Adipocyte (in vitro differentiated cells): ENCODE results near the gene LLCFC1.

Experiments used
- DNase-seq: peaks from one replicate; pipeline ENCODE4 v3.0.0-alpha.2; 2015; ENCODE audit warnings: low read depth
- H3K27me3 ChIP-seq: replicated peaks from 2 replicates; pipeline ENCODE4 v1.7.0; 2013; ENCODE audit warnings: mild to moderate bottlenecking, low read length, moderate library complexity; ENCODE audit not compliant: control insufficient read depth, insufficient read depth
- H3K36me3 ChIP-seq: 2 replicates; pipeline ENCODE4 v1.7.0; 2013; ENCODE audit warnings: low read length, mild to moderate bottlenecking, moderate library complexity; ENCODE audit not compliant: control insufficient read depth, insufficient read depth, severe bottlenecking
- H3K4me1 ChIP-seq: 2 replicates; pipeline ENCODE4 v1.7.0; 2013; ENCODE audit warnings: mild to moderate bottlenecking, low read length, moderate library complexity; ENCODE audit not compliant: control insufficient read depth, insufficient read depth
- H3K4me3 ChIP-seq: 2 replicates; pipeline ENCODE4 v1.7.0; 2013; ENCODE audit warnings: mild to moderate bottlenecking, low read length, moderate library complexity
- H3K9ac ChIP-seq: 2 replicates; pipeline ENCODE4 v1.7.0; 2013; ENCODE audit warnings: mild to moderate bottlenecking, low read length, moderate library complexity
- H3K9me3 ChIP-seq: 2 replicates; pipeline ENCODE4 v1.7.0; 2013; ENCODE audit warnings: mild to moderate bottlenecking, low read length, moderate library complexity; ENCODE audit not compliant: control insufficient read depth

Gene LLCFC1

GRCh38 chr7:142932386-142933091 lies 6.7 kb upstream of the LLCFC1 start:
- Histone ChIP-seq H3K9me3 (no peaks in the 10 kb centered on the region), H3K27me3 (peaks cover 3% of the 10 kb centered on the region), H3K36me3 (no peaks in the 10 kb centered on the region), H3K4me1 (no peaks in the 10 kb centered on the region), H3K9ac (no peak overlapping the region), H3K4me3 (no peak overlapping the region)
- DNase-seq = no peak

GRCh38 chr7:142933092-142933475 lies 6.2 kb upstream of the LLCFC1 start:
- no peak for DNase-seq
- H3K4me1 ChIP-seq = no peaks in the 10 kb centered on the region
- no peak overlapping the region for H3K9ac ChIP-seq
- H3K27me3 ChIP-seq = peaks cover 4% of the 10 kb centered on the region
- H3K36me3 ChIP-seq = no peaks in the 10 kb centered on the region
- H3K9me3 ChIP-seq = no peaks in the 10 kb centered on the region
- H3K4me3 ChIP-seq = no peak overlapping the region

- no peak for DNase-seq
- H3K9ac ChIP-seq = no peak within 1 kb of the TSS
- peaks cover 10% of the 10 kb centered on the region for H3K27me3 ChIP-seq
- no peaks in the 10 kb centered on the region for H3K9me3 ChIP-seq
- H3K4me3 ChIP-seq = no peak within 1 kb of the TSS
- no peaks in the 10 kb centered on the region for H3K4me1 ChIP-seq
- no peaks in the 10 kb centered on the region for H3K36me3 ChIP-seq
These were observed 5.7 kb upstream of the LLCFC1 start, which contains the start of gene TRPV5 for GRCh38 chr7:142933624-142934023. TRPV5 (minus strand) TSS chr7:142933746; CDS start chr7:142933459, 287 bp downstream.

- Histone ChIP-seq H3K36me3 (no peaks in the 10 kb centered on the region), H3K9me3 (no peaks in the 10 kb centered on the region), H3K4me1 (no peaks in the 10 kb centered on the region), H3K4me3 (no peak overlapping the region), H3K27me3 (peaks cover 13% of the 10 kb centered on the region), H3K9ac (no peak overlapping the region)
- DNase-seq = no peak
These were observed 5.2 kb upstream of the LLCFC1 start for GRCh38 chr7:142934056-142934455.

- no peaks in the 10 kb centered on the region for H3K4me1 ChIP-seq
- H3K4me3 ChIP-seq = no peak overlapping the region
- H3K9me3 ChIP-seq = no peaks in the 10 kb centered on the region
- H3K9ac ChIP-seq = no peak overlapping the region
- no peak for DNase-seq
- H3K27me3 ChIP-seq = peaks cover 20% of the 10 kb centered on the region
- no peaks in the 10 kb centered on the region for H3K36me3 ChIP-seq
These were observed 3.2 kb upstream of the LLCFC1 start for GRCh38 chr7:142935941-142936565.

- no peak for DNase-seq
- Histone ChIP-seq H3K4me1 (no peaks in the 10 kb centered on the region), H3K9ac (no peak overlapping the region), H3K36me3 (no peaks in the 10 kb centered on the region), H3K27me3 (peaks cover 18% of the 10 kb centered on the region), H3K4me3 (no peak overlapping the region), H3K9me3 (no peaks in the 10 kb centered on the region)
These were observed 673 bp upstream of the LLCFC1 start for GRCh38 chr7:142938611-142939010.

- Histone ChIP-seq H3K4me1 (no peaks in the 10 kb centered on the region), H3K4me3 (no peak overlapping the region), H3K9me3 (no peaks in the 10 kb centered on the region), H3K9ac (no peak overlapping the region), H3K27me3 (peaks cover 28% of the 10 kb centered on the region), H3K36me3 (no peaks in the 10 kb centered on the region)
- DNase-seq = no peak
These were observed 1.8 kb downstream of the LLCFC1 start for GRCh38 chr7:142940966-142941535.

GRCh38 chr7:142941541-142941940 lies 2.3 kb downstream of the LLCFC1 start:
- no peaks in the 10 kb centered on the region for H3K36me3 ChIP-seq
- no peaks in the 10 kb centered on the region for H3K9me3 ChIP-seq
- no peak for DNase-seq
- no peak overlapping the region for H3K4me3 ChIP-seq
- no peak overlapping the region for H3K9ac ChIP-seq
- H3K4me1 ChIP-seq = no peaks in the 10 kb centered on the region
- H3K27me3 ChIP-seq = peaks cover 28% of the 10 kb centered on the region

- Histone ChIP-seq H3K4me3 (no peak overlapping the region), H3K27me3 (peaks cover 28% of the 10 kb centered on the region), H3K4me1 (no peaks in the 10 kb centered on the region), H3K36me3 (no peaks in the 10 kb centered on the region), H3K9ac (no peak overlapping the region), H3K9me3 (no peaks in the 10 kb centered on the region)
- no peak for DNase-seq
These were observed 3.5 kb downstream of the LLCFC1 start for GRCh38 chr7:142942746-142943145.

GRCh38 chr7:142943706-142944268 lies 4.5 kb downstream of the LLCFC1 start:
- no peak for DNase-seq
- no peaks in the 10 kb centered on the region for H3K4me1 ChIP-seq
- no peaks in the 10 kb centered on the region for H3K9me3 ChIP-seq
- H3K4me3 ChIP-seq = no peak overlapping the region
- peaks cover 20% of the 10 kb centered on the region for H3K27me3 ChIP-seq
- no peak overlapping the region for H3K9ac ChIP-seq
- H3K36me3 ChIP-seq = no peaks in the 10 kb centered on the region

- no peak overlapping the region for H3K4me3 ChIP-seq
- H3K4me1 ChIP-seq = no peaks in the 10 kb centered on the region
- H3K9me3 ChIP-seq = no peaks in the 10 kb centered on the region
- no peaks in the 10 kb centered on the region for H3K36me3 ChIP-seq
- no peak for DNase-seq
- H3K9ac ChIP-seq = no peak overlapping the region
- peaks cover 19% of the 10 kb centered on the region for H3K27me3 ChIP-seq
These were observed 5.7 kb downstream of the LLCFC1 start for GRCh38 chr7:142945001-142945400.
